K562 (cell line): ENCODE results near the gene KPRP. TPM values are rescaled to one million over a fixed set of nuclear protein-coding genes. Genes with fewer than 3 reads are reported as not detected.

Experiments used
- ATAC-seq: fragments of 200-7000 bp; cut with Tn5 transposase; 3 replicates; pipeline ENCODE4 v1.9.1; 2020; ENCODE audit warnings: moderate library complexity
- BruUV-seq: library from RNA; stranded (reverse); fragments of 400-500 nt; replicated peaks from 2 replicates; lab custom pipeline; 2021; lab: Mats Ljungman, UMichigan
- CTCF ChIA-PET: fragments of 300-600 bp; formaldehyde crosslinking; extraction: SDS; loops from one replicate; lab custom pipeline; 2021; ENCODE audit warnings: low intra/inter-chr PET ratio; lab: Yijun Ruan, JAX
- POLR2A ChIA-PET: fragments of 300-600, 350-650 bp; sonication (Branson Sonifier 250); formaldehyde crosslinking; extraction: SDS; loops from one replicate; lab custom pipeline; 2021; ENCODE audit warnings: antibody characterized with exemption, inconsistent platforms; lab: Yijun Ruan, JAX
- DNase-seq, 4 experiments: peaks; one replicate each; pipeline versions ENCODE4 v3.0.0 to v3.0.0-alpha.2; 2011 to 2018; ENCODE audit warnings: low spot score in 3 of 4, mixed read lengths in 3 of 4; ENCODE audit errors: extremely low read depth in 1 of 4
- FAIRE-seq: peaks from 2 replicates; lab custom pipeline; 2011; peaks lifted over from hg19 to GRCh38; lab: Jason Lieb, UNC
- H2AFZ ChIP-seq: 2 replicates; pipeline ENCODE4 v1.6.0; 2011; ENCODE audit warnings: low read depth, low read length, control low read depth, inconsistent platforms
- H3K27ac ChIP-seq: fragments of 200-600 bp; 3 replicates; pipeline ENCODE4 v1.8.0; 2011; ENCODE audit warnings: low read depth, mild to moderate bottlenecking, control low read depth, inconsistent platforms, low read length, moderate library complexity, mixed read lengths; ENCODE audit errors: extremely low read depth
- H3K27me3 ChIP-seq, 2 experiments: fragments of 300-600 bp in 1 of 2; 2 replicates in 1 of 2; 3 replicates in 1 of 2; pipeline versions ENCODE4 v1.6.0 to v1.8.0; 2011; ENCODE audit warnings: inconsistent platforms in 2 of 2, low read length in 2 of 2, mild to moderate bottlenecking in 1 of 2, mixed read lengths in 1 of 2, moderate library complexity in 1 of 2; ENCODE audit not compliant: control insufficient read depth in 2 of 2, insufficient read depth in 2 of 2
- H3K36me3 ChIP-seq: fragments of 300-600 bp; 3 replicates; pipeline ENCODE4 v1.8.0; 2011; ENCODE audit warnings: mild to moderate bottlenecking, low read length, inconsistent platforms; ENCODE audit not compliant: control insufficient read depth, insufficient read depth
- H3K4me1 ChIP-seq, 2 experiments: fragments of 200-600 bp in 1 of 2; replicated peaks in 1 of 2; 2 replicates in 1 of 2; 3 replicates in 1 of 2; pipeline versions ENCODE4 v1.5.1 to v1.8.0; 2011; ENCODE audit warnings: inconsistent platforms in 2 of 2, low read length in 2 of 2, mild to moderate bottlenecking in 1 of 2, mixed read lengths in 1 of 2, moderate library complexity in 1 of 2; ENCODE audit not compliant: control insufficient read depth in 2 of 2, insufficient read depth in 2 of 2
- H3K4me2 ChIP-seq: 2 replicates; pipeline ENCODE4 v1.6.1; 2011; ENCODE audit warnings: low read length, control low read depth, inconsistent platforms, mixed read lengths; ENCODE audit not compliant: insufficient read depth
- H3K4me3 ChIP-seq: fragments of 200-600 bp; sonication (generic), shearing (Covaris generic); 2 replicates; pipeline ENCODE4 v1.5.1; 2016; ENCODE audit warnings: control low read depth, inconsistent platforms
- H3K79me2 ChIP-seq: fragments of 200-600 bp; 3 replicates; pipeline ENCODE4 v1.8.0; 2011; ENCODE audit warnings: low read length, inconsistent platforms; ENCODE audit not compliant: control insufficient read depth, insufficient read depth
- H3K9ac ChIP-seq, 2 experiments: 2 replicates each; pipeline versions ENCODE4 v1.6.0 to v1.6.1; 2011; ENCODE audit warnings: low read depth in 2 of 2, low read length in 2 of 2, control low read depth in 1 of 2, inconsistent platforms in 1 of 2, mild to moderate bottlenecking in 1 of 2, mixed read lengths in 1 of 2; ENCODE audit not compliant: insufficient read depth in 1 of 2
- H3K9me1 ChIP-seq: one replicate; pipeline ENCODE4 v1.6.0; 2011; ENCODE audit warnings: inconsistent platforms, mild to moderate bottlenecking, low read length, moderate library complexity; ENCODE audit not compliant: control insufficient read depth, insufficient read depth
- H3K9me3 ChIP-seq: replicated peaks from 2 replicates; pipeline ENCODE4 v1.5.1; 2011; ENCODE audit warnings: low read depth, low read length, inconsistent platforms; ENCODE audit not compliant: control insufficient read depth, insufficient read depth
- H4K20me1 ChIP-seq: replicated peaks from 2 replicates; pipeline ENCODE4 v1.6.1; 2011; ENCODE audit warnings: low read length, inconsistent platforms, mixed read lengths; ENCODE audit not compliant: control insufficient read depth, insufficient read depth
- NR2C1 ChIP-seq, 2 experiments: fragments of 450-650 bp; IDR thresholded peaks; 2 replicates each; pipeline ENCODE4 v1.6.1; 2017; ENCODE audit warnings: mild to moderate bottlenecking in 2 of 2, antibody characterized with exemption in 1 of 2, inconsistent platforms in 1 of 2, missing compliant biosample characterization in 1 of 2, missing genetic modification characterization in 1 of 2
- SP1 ChIP-seq: sonication (generic); formaldehyde crosslinking; IDR thresholded peaks from 2 replicates; pipeline ENCODE4 v1.8.1; 2022; ENCODE audit warnings: mild to moderate bottlenecking, missing genetic modification reagents
- ZBTB9 ChIP-seq: fragments of 450-650 bp; formaldehyde crosslinking; IDR thresholded peaks from 2 replicates; pipeline ENCODE4 v1.4.0; 2020; ENCODE audit warnings: mild to moderate bottlenecking, moderate library complexity
- ZNF280A ChIP-seq: fragments of 450-650 bp; IDR thresholded peaks from 2 replicates; pipeline ENCODE4 v1.6.1; 2018; ENCODE audit warnings: mild to moderate bottlenecking, low read depth; ENCODE audit not compliant: partially characterized antibody
- WGBS: fragments of 100-300 bp; shearing (Covaris generic); methylation state at CpG from one replicate; pipeline ENCODE4 v1.1.6; 2016; ENCODE audit warnings: low coverage, mixed read lengths; ENCODE audit not compliant: insufficient coverage; ENCODE audit errors: missing lambda C conversion rate; 5-methylcytosine and 5-hydroxymethylcytosine counted together
- in situ Hi-C: fragments of 300-500 bp; cut with MboI; formaldehyde crosslinking; loops from 4 replicates; pipeline ENCODE4 v1.15.0; 2018; ENCODE audit warnings: inconsistent platforms, mixed read lengths
- intact Hi-C: fragments of 100-400 bp; cut with micrococcal nuclease; formaldehyde crosslinking; loops from 2 replicates; pipeline ENCODE4 v1.14.2; 2022
- polyA plus RNA-seq, 8 experiments: library from polyadenylated mRNA; depleted of rRNA in 4 of 8; stranded (reverse) in 5 of 8; unstranded in 3 of 8; fragments of >200 nt; fragmentation: Nextera tagmentation in 2 of 8; fragmentation: Illumina TruSeq in 1 of 8; extraction: Ambion mirVana in 2 of 8; extraction: Trizol in 1 of 8; gene quantifications; 2 replicates each; pipeline versions ENCODE4 v1.2.1 to v1.2.3, GENCODE V29; 2011 to 2014; ENCODE audit warnings: inconsistent platforms in 1 of 8, missing spikeins in 1 of 8
- total RNA-seq, 7 experiments: library from RNA; depleted of rRNA in 6 of 7; stranded (reverse); fragments of >200 nt in 6 of 7; fragmentation: Illumina TruSeq in 2 of 7; extraction: Trizol in 2 of 7; gene quantifications; 2 replicates each; pipeline versions ENCODE4 v1.2.1 to v1.2.3, GENCODE V29; 2011 to 2021; ENCODE audit warnings: low replicate concordance in 1 of 7
- TF ChIP-seq, protein P1 (sequence below): fragments of 450-650 bp; formaldehyde crosslinking; IDR thresholded peaks from 2 replicates; pipeline ENCODE4 v1.4.0; 2022; ENCODE audit warnings: missing genetic modification characterization

The KPRP gene
- total and polyA plus RNA-seq, 9 of the 15 experiments (the other 6 are each of a cell fraction or from before 2014, with no cell fraction given): not detected

- TF ChIP-seq NR2C1 (IDR thresholded peaks at IDR 0.05): no peak
- TF ChIP-seq NR2C1 (tag; IDR thresholded peaks at IDR 0.05): no peak
- TF ChIP-seq, protein P1, sequence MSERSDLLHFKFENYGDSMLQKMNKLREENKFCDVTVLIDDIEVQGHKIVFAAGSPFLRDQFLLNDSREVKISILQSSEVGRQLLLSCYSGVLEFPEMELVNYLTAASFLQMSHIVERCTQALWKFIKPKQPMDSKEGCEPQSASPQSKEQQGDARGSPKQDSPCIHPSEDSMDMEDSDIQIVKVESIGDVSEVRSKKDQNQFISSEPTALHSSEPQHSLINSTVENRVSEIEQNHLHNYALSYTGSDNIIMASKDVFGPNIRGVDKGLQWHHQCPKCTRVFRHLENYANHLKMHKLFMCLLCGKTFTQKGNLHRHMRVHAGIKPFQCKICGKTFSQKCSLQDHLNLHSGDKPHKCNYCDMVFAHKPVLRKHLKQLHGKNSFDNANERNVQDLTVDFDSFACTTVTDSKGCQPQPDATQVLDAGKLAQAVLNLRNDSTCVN (CRISPR knock-in tag): no peak
Measured at GRCh38 chr1:152745765-152746444, 11.9 kb upstream of the KPRP start (continued).

DNA sequence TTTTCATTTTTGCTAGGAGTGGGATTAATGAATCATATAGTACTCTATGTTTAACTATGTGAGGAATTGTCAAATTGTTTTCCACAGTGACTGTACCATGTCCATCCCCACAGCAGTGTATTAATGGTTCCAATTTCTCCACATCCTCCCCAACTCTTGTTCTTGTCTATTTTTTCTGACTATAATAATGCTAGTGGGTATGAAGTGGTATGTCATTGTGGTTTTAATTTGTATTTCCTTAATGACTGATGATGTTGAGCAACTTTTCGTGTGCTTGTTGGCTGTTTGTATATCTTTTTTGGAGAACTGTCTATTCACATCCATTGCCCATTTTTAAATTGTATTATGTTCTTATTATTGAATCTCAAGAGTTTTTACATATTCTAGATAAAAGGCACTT lies 10.0 kb upstream of the KPRP start:
- H4K20me1 ChIP-seq: no peaks in the 10 kb centered on the region
- no peak overlapping the region for H3K4me2 ChIP-seq
- TF ChIP-seq ZBTB9 (CRISPR knock-in tag) (no peak), ZNF280A (no peak), SP1 (no peak)
- TF ChIP-seq, all 486 proteins: peak for 0
- Histone ChIP-seq H3K27me3 (no peaks in the 10 kb centered on the region), H3K9me1 (no peaks in the 10 kb centered on the region), H3K27ac (no peak overlapping the region), H3K9ac (no peak overlapping the region), H3K4me3 (no peak overlapping the region), H3K4me1 (no peaks in the 10 kb centered on the region), H2AFZ (no peak overlapping the region), H3K36me3 (no peaks in the 10 kb centered on the region), H3K79me2 (no peaks in the 10 kb centered on the region), H3K9me3 (no peaks in the 10 kb centered on the region)
- DNase-seq (no peak), ATAC-seq (no peak), FAIRE-seq (no peak)
- POLR2A ChIA-PET: no interaction called here
- 0% methylated on average over 1 of the region's 1 CpG for WGBS
- BruUV-seq: no TSS peak
- intact Hi-C loops (loop anchor here (10.0 kb wide), 1 partner anchor 93 kb away; no protein-coding TSS in a partner anchor), in situ Hi-C loops (no loop called here)
- CTCF ChIA-PET: no interaction called here
